Mesodermal cell (in vitro differentiated cells): ENCODE measurements around the gene EDARADD.

Experiments used
- H3K27ac ChIP-seq: 2 replicates; pipeline ENCODE4 v1.7.0; 2013; ENCODE audit warnings: mild to moderate bottlenecking, low read depth, low read length, moderate library complexity; ENCODE audit not compliant: severe bottlenecking
- H3K36me3 ChIP-seq: 2 replicates; pipeline ENCODE4 v1.7.1; 2013; ENCODE audit warnings: mild to moderate bottlenecking, low read length, moderate library complexity; ENCODE audit not compliant: control insufficient read depth, insufficient read depth
- H3K4me1 ChIP-seq: one replicate; pipeline ENCODE4 v1.7.1; 2013; ENCODE audit warnings: mild to moderate bottlenecking, low read length; ENCODE audit not compliant: insufficient read depth, control insufficient read depth, poor library complexity, severe bottlenecking
- H3K4me3 ChIP-seq: 2 replicates; pipeline ENCODE4 v1.7.0; 2013; ENCODE audit warnings: low read length, control low read depth, mild to moderate bottlenecking; ENCODE audit not compliant: insufficient read depth, poor library complexity, severe bottlenecking; ENCODE audit errors: extremely low read depth
- H3K9me3 ChIP-seq: 2 replicates; pipeline ENCODE4 v1.7.1; 2013; ENCODE audit warnings: mild to moderate bottlenecking, low read length, moderate library complexity; ENCODE audit not compliant: control insufficient read depth
- WGBS, 2 experiments: methylation state at CpG; one replicate each; pipeline ENCODE4 v1.1.5; 2013; ENCODE audit warnings: missing lambda C conversion rate in 2 of 2; ENCODE audit not compliant: insufficient coverage in 2 of 2; 5-methylcytosine and 5-hydroxymethylcytosine counted together

Gene EDARADD

DNA sequence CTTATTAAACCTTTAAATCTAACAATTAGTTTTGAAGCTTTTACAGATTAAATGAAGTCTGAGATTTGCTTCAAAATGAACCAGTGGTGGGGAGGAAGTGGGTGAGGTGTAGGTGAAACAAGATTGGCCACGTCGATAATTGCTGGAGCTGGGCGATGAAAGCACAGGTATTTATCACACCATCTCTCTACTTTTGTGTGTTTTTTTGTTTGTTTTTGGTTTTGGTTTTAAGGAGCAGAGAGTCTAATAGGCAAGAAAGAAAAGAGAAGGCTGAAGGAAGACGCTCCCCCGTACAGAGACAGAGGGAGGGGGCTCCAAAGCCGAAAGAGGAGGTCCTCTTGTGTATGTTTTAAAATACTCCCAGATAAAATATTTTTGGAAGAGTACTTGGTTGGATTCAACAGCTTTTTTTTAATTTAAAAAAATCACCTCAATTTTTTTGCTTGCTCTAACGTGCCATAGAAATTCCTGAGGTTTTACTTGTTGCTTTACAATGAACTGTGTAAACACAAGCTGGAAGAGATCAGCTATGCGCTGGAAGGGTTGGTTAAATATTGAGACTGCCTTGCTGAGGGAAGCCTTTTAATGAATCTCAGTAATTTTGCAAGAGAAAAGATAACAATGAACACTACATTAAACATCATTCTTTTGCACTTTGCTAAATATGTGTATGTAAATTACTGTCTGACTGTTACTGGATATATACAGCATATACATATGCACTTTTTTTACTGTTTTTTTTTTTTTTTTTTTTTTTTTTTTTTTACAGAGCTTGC, 123.0 kb downstream of the EDARADD start:
- 50 to 80% methylated on average over 1 of the region's 8 CpGs for WGBS, 2 experiments
- H3K36me3 ChIP-seq = no peaks in the 10 kb centered on the region
- no peaks in the 10 kb centered on the region for H3K9me3 ChIP-seq
- no peaks in the 10 kb centered on the region for H3K4me1 ChIP-seq
- no peak overlapping the region for H3K4me3 ChIP-seq
- H3K27ac ChIP-seq = no peak overlapping the region

DNA sequence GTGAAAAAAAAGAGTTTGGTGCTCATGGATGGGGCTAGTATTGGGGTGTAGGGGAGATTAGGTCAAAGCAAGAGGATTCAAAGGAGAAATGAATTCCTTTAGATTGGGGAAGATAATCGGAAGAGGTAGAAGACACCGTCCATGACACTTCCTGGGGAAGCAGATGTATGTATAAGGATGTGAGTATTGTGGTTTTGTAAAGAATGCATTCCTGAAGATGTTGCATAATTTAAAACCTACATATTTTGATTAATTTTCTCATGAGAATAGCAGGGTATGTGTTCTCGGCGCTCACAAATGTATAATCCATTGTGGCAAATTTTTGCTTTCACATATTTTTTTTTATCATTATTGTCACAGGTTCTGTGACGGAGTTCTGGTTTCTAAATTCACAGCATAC, 124.2 kb downstream of the EDARADD start:
- Histone ChIP-seq H3K4me1 (no peaks in the 10 kb centered on the region), H3K4me3 (no peak overlapping the region), H3K36me3 (no peaks in the 10 kb centered on the region), H3K9me3 (no peaks in the 10 kb centered on the region), H3K27ac (no peak overlapping the region)
- WGBS, 2 experiments = 93 to 100% methylated on average over 2 to 4 of the region's 5 CpGs

DNA sequence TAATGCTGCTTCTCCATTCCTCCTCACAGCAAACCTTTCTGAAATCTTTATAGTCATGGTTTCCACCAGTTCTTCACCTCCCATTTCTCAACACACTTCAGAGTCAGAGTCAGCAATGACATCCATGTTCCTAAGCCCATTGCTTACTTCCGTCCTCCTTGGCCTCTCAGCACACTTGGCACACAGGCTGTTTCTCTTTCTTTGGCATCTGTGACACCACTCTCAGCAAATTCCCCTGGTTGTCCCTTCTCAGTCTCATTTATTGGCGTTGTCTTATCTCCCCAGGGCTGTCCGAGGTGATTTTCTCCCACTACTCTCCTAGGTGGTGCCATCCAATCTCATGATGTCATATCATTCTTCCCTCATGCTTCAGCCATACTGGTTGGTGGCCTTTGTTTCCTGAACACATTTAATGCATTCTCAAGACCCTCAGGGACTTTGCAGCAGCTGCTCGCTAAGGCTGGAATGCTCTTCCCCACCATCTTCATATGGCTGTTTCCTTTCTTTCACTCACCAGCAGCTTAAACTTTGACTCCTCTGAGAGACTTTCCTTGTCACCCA, 126.4 kb downstream of the EDARADD start:
- Histone ChIP-seq H3K9me3 (no peaks in the 10 kb centered on the region), H3K27ac (no peak overlapping the region), H3K4me3 (no peak overlapping the region), H3K36me3 (no peaks in the 10 kb centered on the region), H3K4me1 (no peaks in the 10 kb centered on the region)
- 92 to 93% methylated on average over 4 of the region's 4 CpGs for WGBS, 2 experiments

DNA sequence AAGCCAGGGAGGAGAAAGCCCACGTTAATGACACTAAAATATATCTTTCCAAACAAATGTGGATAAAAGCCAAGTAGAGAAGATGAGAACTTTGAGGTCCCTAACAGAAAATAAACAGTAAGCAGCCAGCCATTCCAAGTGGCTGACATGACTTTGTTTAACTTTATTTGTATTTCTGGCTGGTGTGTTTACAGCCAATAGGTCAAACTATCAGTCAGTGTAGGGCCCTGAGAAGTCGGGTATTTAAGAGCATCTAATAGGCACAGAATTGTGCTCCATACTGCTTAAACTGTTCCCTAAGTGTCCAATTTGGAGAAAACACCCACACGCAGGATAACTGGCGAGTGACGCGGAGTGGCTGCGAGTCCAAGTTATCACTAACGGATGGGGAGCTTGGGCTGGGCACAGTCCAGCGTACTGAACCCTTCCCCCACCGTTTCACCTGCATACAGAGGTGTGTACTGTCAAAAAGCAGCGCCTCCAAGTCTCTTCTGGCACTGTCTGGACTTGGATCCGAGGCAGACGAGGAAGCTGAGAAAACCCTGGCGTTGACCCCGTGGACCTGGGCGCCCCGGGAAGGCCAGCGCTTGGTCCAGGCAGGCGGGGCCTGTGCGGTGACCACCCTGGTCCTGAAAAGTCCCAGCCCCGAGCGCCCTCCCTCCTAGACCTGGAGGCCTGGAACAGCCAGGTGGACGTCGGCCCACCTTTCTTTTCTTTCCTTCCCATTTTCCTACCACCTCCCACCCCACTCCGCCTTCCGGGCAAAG, 129.0 kb downstream of the EDARADD start:
- peaks cover 11% of the 10 kb centered on the region for H3K36me3 ChIP-seq
- WGBS, 2 experiments = 89 to 93% methylated on average over 19 to 25 of the region's 26 CpGs
- H3K4me3 ChIP-seq = peak overlapping the region; percentile 73
- H3K4me1 ChIP-seq = peaks cover 4% of the 10 kb centered on the region
- H3K27ac ChIP-seq = no peak overlapping the region
- no peaks in the 10 kb centered on the region for H3K9me3 ChIP-seq

DNA sequence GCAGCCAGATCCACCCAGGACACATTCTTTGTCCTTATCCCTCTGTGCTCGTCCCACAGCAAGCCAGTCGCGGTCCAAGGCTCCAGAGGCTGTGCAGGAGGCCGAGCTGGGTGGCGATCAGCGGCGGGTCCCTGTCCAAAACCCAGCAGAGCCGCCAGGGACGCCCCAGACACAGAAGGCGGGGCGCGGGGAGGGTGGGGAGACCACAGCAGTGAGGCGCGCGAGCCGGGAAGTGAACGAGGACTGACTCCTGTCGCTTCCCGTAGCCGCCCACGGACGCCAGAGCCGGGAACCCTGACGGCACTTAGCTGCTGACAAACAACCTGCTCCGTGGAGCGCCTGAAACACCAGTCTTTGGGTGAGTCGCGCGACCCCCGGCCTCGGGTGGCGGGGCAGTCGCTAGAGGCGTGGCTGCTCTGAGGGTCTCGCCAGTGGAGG, 129.6 kb downstream of the EDARADD start, which contains the start of gene LGALS8:
Gene LGALS8 (plus strand): TSS at position 279 of the 438 bp plus-strand sequence. CDS start 2,089 bp downstream, outside the sequence.
- Histone ChIP-seq H3K36me3 (peaks cover 11% of the 10 kb centered on the region), H3K4me1 (peaks cover 4% of the 10 kb centered on the region), H3K27ac (no peak within 1 kb of the TSS), H3K9me3 (no peaks in the 10 kb centered on the region), H3K4me3 (peak within 1 kb of the TSS; percentile 73)
- 12 to 15% methylated on average over 21 to 35 of the region's 35 CpGs for WGBS, 2 experiments

DNA sequence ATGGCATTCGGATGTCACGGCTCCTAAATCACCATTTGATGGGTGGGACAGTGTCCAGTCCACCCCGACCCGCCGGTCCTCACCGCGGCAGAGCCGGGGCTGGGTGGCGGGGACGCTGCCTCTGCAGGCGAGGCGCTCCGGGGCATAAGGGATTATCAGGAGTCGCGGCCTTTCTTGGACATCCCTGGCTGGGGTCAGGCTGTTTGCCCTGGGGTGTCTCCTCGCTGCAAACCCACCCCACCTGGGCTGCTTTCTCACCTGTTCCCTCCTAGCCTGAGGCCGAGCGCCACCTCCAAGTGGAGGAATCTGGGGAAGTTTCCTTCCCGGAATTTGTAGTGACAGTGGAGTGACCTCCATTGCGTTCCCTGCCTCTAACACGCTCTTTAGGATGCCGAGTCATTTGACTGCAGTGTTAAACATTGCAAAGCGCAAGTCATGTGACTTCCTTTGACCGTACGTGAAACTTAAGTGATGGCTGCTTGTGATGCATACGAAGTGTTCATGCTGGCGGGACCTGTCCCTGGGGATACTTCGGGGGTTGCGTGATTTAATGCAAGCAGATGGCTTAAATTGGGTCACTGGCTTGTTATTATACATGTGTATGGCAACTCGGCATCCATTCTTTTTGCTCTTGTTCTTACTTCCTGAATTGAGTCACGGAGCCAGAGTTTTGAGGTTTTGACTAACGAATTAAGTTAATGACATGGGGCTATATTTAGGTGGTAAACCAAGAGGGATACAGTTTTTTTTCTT, 130.2 kb downstream of the EDARADD start:
- 3 to 4% methylated on average over 25 to 28 of the region's 32 CpGs for WGBS, 2 experiments
- no peak overlapping the region for H3K27ac ChIP-seq
- no peaks in the 10 kb centered on the region for H3K9me3 ChIP-seq
- H3K36me3 ChIP-seq = peaks cover 11% of the 10 kb centered on the region
- peaks cover 4% of the 10 kb centered on the region for H3K4me1 ChIP-seq
- peak overlapping the region; percentile 73 for H3K4me3 ChIP-seq

DNA sequence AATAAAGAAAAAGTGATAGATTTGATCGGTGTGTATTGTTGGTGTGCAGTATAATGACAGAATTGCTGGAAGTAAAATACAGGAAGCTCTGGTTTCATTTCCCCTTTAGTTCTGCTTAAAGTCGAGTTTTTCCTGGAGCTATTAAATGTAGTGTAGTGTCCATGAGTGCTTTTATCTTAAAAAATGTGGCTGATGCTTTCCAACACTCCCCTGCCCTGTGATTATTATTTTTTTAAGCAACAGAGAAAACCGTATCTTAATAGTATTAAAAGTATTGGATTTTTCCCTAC, 130.8 kb downstream of the EDARADD start:
- peak overlapping the region; percentile 73 for H3K4me3 ChIP-seq
- no peaks in the 10 kb centered on the region for H3K9me3 ChIP-seq
- peaks cover 11% of the 10 kb centered on the region for H3K36me3 ChIP-seq
- WGBS, 2 experiments = 80 to 83% methylated on average over 1 of the region's 3 CpGs
- no peak overlapping the region for H3K27ac ChIP-seq
- peaks cover 4% of the 10 kb centered on the region for H3K4me1 ChIP-seq

DNA sequence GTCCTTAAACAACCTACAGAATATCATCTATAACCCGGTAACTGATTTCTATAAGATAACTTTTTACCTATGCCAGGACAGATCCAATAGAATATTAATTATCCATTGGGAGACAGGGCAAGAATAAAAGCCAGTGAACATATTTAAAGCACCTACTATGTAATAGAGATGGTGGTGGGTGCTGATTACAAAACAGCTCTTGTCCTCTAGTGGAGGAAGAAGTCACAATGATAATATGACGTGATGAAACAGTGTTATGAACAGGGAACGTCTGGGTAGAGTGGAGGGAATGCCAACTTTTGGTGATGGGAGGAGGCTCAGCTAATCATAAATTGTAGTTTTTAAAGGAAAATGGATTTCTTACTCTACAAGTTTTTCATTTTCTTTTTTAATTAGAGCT, 132.0 kb downstream of the EDARADD start:
- Histone ChIP-seq H3K36me3 (peaks cover 11% of the 10 kb centered on the region), H3K27ac (no peak overlapping the region), H3K4me1 (peaks cover 4% of the 10 kb centered on the region), H3K4me3 (no peak overlapping the region), H3K9me3 (no peaks in the 10 kb centered on the region)
- WGBS, 2 experiments = 63% methylated on average over 2 of the region's 3 CpGs; no CpG with 5 or more reads in 1 of the 2 experiments

DNA sequence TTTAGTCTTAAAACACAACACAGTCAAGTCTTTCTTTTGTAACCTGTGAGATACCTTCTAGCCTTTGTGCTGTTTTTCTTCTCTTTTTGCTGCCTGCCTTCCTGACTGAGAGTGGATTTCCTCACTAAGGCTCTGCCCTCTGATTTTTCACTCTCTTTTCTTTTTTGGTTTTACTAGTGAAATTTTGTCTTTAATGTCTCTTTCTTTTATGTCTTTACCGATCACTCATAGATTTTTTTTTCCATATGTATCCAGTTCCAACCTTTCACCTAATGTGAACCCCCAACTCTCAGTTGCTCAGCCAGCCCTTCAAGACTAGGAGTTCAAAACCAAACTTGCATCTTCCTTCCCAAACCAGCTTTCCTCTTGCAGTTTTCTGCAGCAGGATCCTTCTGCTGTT, 136.2 kb downstream of the EDARADD start:
- Histone ChIP-seq H3K4me1 (peaks cover 15% of the 10 kb centered on the region), H3K9me3 (no peaks in the 10 kb centered on the region), H3K36me3 (peaks cover 13% of the 10 kb centered on the region), H3K27ac (no peak overlapping the region), H3K4me3 (no peak overlapping the region)
- WGBS, 2 experiments = 100% methylated on average over 1 of the region's 1 CpG; no CpG with 5 or more reads in 1 of the 2 experiments

DNA sequence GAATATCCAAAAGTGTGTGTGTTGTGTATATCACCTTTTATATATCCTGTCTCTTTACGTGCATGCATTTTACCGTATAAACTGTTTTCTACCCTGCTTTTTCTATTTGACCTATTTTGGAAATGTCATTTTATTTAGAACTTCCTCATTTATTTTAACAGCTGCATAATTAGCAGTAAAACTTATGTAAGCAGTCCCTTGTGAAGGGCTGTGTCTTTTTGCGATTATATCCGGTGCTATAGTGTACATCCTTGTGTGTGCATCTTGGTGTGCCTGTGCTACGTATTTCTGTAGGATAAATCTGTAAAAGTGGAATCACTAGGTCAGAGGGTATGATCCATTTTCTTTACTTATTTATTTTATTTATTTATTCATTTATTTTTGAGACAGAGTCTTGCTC, 136.9 kb downstream of the EDARADD start:
- Histone ChIP-seq H3K4me3 (no peak overlapping the region), H3K36me3 (peaks cover 13% of the 10 kb centered on the region), H3K4me1 (peaks cover 15% of the 10 kb centered on the region), H3K27ac (no peak overlapping the region), H3K9me3 (no peaks in the 10 kb centered on the region)
- 100% methylated on average over 2 to 3 of the region's 5 CpGs for WGBS, 2 experiments
